K562 (cell line): ENCODE measurements around the gene ZNF384.

ENCODE experiments used
- CEBPB ChIP-seq: fragments of 450-650 bp; IDR thresholded peaks from 2 replicates; pipeline ENCODE4 v1.6.1; 2016; ENCODE audit warnings: missing genetic modification characterization, missing compliant biosample characterization
- FOS ChIP-seq: IDR thresholded peaks from 3 replicates; pipeline ENCODE4 v1.6.1; 2011; ENCODE audit not compliant: insufficient read length; ENCODE audit errors: extremely low read depth
- MAFF ChIP-seq: IDR thresholded peaks from 2 replicates; pipeline ENCODE4 v1.6.1; 2012; ENCODE audit warnings: low read length, improper control_type of control experiment
- MXI1 ChIP-seq: IDR thresholded peaks from 2 replicates; pipeline ENCODE4 v1.6.1; 2011; ENCODE audit warnings: low read depth, mild to moderate bottlenecking, improper control_type of control experiment, low read length
- NKRF ChIP-seq: fragments of 450-650 bp; IDR thresholded peaks from 2 replicates; pipeline ENCODE4 v1.6.1; 2016; ENCODE audit warnings: borderline replicate concordance
- RFX1 ChIP-seq: fragments of 450-650 bp; IDR thresholded peaks from 2 replicates; pipeline ENCODE4 v1.6.1; 2016; ENCODE audit warnings: mild to moderate bottlenecking, moderate library complexity
- SFPQ ChIP-seq: fragments of 200-400 bp; formaldehyde crosslinking; IDR thresholded peaks from 2 replicates; pipeline ENCODE4 v1.6.1; 2017; ENCODE audit warnings: mild to moderate bottlenecking, low read depth, low read length, moderate library complexity
- ZFP91 ChIP-seq: sonication (generic); formaldehyde crosslinking; IDR thresholded peaks from 2 replicates; pipeline ENCODE4 v1.8.0; 2022; ENCODE audit warnings: mild to moderate bottlenecking, missing genetic modification reagents
- ZNF512 ChIP-seq: IDR thresholded peaks from 2 replicates; pipeline ENCODE4 v1.6.1; 2016; ENCODE audit warnings: missing genetic modification characterization, missing compliant biosample characterization

- no peak for TF ChIP-seq RFX1
- no peak for TF ChIP-seq MAFF
- no peak for TF ChIP-seq NKRF
- no peak for TF ChIP-seq CEBPB (tag)
- TF ChIP-seq MXI1 = no peak
- TF ChIP-seq ZFP91 = no peak
- no peak for TF ChIP-seq ZNF512 (tag)
- no peak for TF ChIP-seq FOS
- no peak for TF ChIP-seq SFPQ
These were observed 45.5 kb downstream of the ZNF384 start for GRCh38 chr12:6643569-6644256.
